ENCODE data around the gene RFPL1.

The RFPL1 gene

GRCh38 chr22:29447906-29448305, 9.5 kb downstream of the RFPL1 start:
- in situ Hi-C loops (cut with HindIII; ENCODE audit: low pct_ligation_motif_present, low sequenced_read_pairs), result no loop called here
- TF ChIP-seq CTCF (IDR thresholded peaks at IDR 0.05; ENCODE audit: low read depth, low read length, missing control alignments), result no peak
- H3K4me3 ChIP-seq (ENCODE audit: low read depth, low read length), result no peak overlapping the region

GRCh38 chr22:29449296-29449875, 11.0 kb downstream of the RFPL1 start:
- in situ Hi-C loops (cut with HindIII; ENCODE audit: low pct_ligation_motif_present, low sequenced_read_pairs), result no loop called here
- DNase-seq, result no peak
- TF ChIP-seq CTCF (IDR thresholded peaks at IDR 0.05; ENCODE audit: low read depth, low read length, missing control alignments), result no peak
- Histone ChIP-seq H3K4me3 (ENCODE audit: low read depth, low read length) (no peak overlapping the region), H3K27ac (no peak overlapping the region), H3K36me3 (replicated peaks) (no peaks in the 10 kb centered on the region), H3K27me3 (replicated peaks) (no peaks in the 10 kb centered on the region)

More at GRCh38 chr22:29447906-29448305, 9.5 kb downstream of the RFPL1 start:
- no peaks in the 10 kb centered on the region for H3K36me3 ChIP-seq (replicated peaks)
- H3K27me3 ChIP-seq (replicated peaks), result no peaks in the 10 kb centered on the region
- DNase-seq, result no peak
- H3K27ac ChIP-seq, result no peak overlapping the region

GRCh38 chr22:29450222-29450621, 11.8 kb downstream of the RFPL1 start:
- TF ChIP-seq CTCF (IDR thresholded peaks at IDR 0.05; ENCODE audit: low read depth, low read length, missing control alignments), result no peak
- no peaks in the 10 kb centered on the region for H3K36me3 ChIP-seq (replicated peaks)
- H3K27me3 ChIP-seq (replicated peaks), result no peaks in the 10 kb centered on the region
- no peak overlapping the region for H3K27ac ChIP-seq
- H3K4me3 ChIP-seq (ENCODE audit: low read depth, low read length), result no peak overlapping the region
- no peak for DNase-seq
- in situ Hi-C loops (cut with HindIII; ENCODE audit: low pct_ligation_motif_present, low sequenced_read_pairs), result no loop called here

- DNase-seq, result no peak
- Histone ChIP-seq H3K4me3 (ENCODE audit: low read depth, low read length) (no peak overlapping the region), H3K36me3 (replicated peaks) (no peaks in the 10 kb centered on the region), H3K27ac (no peak overlapping the region), H3K27me3 (replicated peaks) (no peaks in the 10 kb centered on the region)
- in situ Hi-C loops (cut with HindIII; ENCODE audit: low pct_ligation_motif_present, low sequenced_read_pairs), result no loop called here
- TF ChIP-seq CTCF (IDR thresholded peaks at IDR 0.05; ENCODE audit: low read depth, low read length, missing control alignments), result no peak
Measured at GRCh38 chr22:29451863-29452262, 13.5 kb downstream of the RFPL1 start.

GRCh38 chr22:29454276-29454675, 15.9 kb downstream of the RFPL1 start:
- no peak for DNase-seq
- Histone ChIP-seq H3K27ac (no peak overlapping the region), H3K36me3 (replicated peaks) (no peaks in the 10 kb centered on the region), H3K4me3 (ENCODE audit: low read depth, low read length) (no peak overlapping the region), H3K27me3 (replicated peaks) (no peaks in the 10 kb centered on the region)
- in situ Hi-C loops (cut with HindIII; ENCODE audit: low pct_ligation_motif_present, low sequenced_read_pairs), result no loop called here
- no peak for TF ChIP-seq CTCF (IDR thresholded peaks at IDR 0.05; ENCODE audit: low read depth, low read length, missing control alignments)

GRCh38 chr22:29456211-29456671, 17.9 kb downstream of the RFPL1 start:
- Histone ChIP-seq H3K27ac (peak overlapping the region; percentile 66), H3K36me3 (replicated peaks) (no peaks in the 10 kb centered on the region), H3K4me3 (ENCODE audit: low read depth, low read length) (no peak overlapping the region), H3K27me3 (replicated peaks) (no peaks in the 10 kb centered on the region)
- in situ Hi-C loops (cut with HindIII; ENCODE audit: low pct_ligation_motif_present, low sequenced_read_pairs), result no loop called here
- no peak for TF ChIP-seq CTCF (IDR thresholded peaks at IDR 0.05; ENCODE audit: low read depth, low read length, missing control alignments)
- DNase-seq, result peak; percentile 86
